ENCODE data around the gene HIPK2.

GRCh38 chr7:139823959-139824521 is 46.2 kb upstream of the HIPK2 start:
- TF ChIP-seq CTCF (IDR thresholded peaks at IDR 0.05): no peak
- TF ChIP-seq POLR2AphosphoS5 (IDR thresholded peaks at IDR 0.05): no peak
- no peak for TF ChIP-seq POLR2A (IDR thresholded peaks at IDR 0.05)
